Measurements from ENCODE around the gene AMER2.

Gene AMER2

DNA sequence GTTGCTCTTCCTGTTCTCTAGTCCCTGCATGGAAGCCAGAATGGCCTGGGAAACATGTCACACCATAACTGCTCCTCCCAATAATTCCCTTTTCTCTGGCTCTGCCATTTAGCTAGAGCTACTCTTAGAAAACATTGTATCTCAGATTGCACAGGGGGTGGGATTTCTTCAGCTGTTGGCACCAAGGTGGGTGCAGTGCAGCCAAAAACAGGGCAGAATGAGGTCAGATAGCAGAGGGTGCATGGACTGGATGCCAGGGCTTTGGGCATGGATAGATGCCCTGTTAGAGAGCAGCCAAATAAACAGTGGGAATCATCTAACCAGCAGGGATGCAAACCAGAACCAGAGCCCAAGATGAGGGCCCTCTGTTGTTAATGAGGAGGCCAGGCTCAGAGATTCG, 4.9 kb upstream of the AMER2 start:
- Histone ChIP-seq H3K27me3 (ENCODE audit: insufficient read depth, low read depth, severe bottlenecking) (no peaks in the 10 kb centered on the region), H3K36me3 (no peaks in the 10 kb centered on the region), H3K4me3 (ENCODE audit: low read depth, low read length) (no peak overlapping the region), H3K9me3 (ENCODE audit: severe bottlenecking) (no peaks in the 10 kb centered on the region), H3K27ac (no peak overlapping the region)
- TF ChIP-seq CTCF (IDR thresholded peaks at IDR 0.05; ENCODE audit: low read depth, low read length), result no peak
- DNase-seq, result no peak

DNA sequence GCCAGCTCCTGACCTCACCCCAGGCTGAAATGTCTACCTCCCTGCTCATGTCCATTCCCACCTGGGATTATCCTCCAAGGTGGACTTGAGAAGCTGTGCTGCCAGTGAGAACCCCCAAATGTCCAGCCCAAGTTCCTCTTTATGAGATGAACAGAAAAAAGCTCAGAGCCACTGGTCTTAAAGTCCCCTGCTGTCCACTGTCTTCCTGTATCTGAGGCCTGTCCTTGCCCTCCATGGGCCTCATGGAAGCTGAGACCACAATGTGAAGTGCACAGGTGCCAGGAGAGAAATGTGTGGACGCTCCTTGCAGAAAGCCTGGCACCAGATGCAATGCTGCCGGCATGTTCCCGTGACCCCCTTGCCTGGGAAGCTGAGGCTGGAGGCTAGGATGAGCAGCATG, 3.3 kb upstream of the AMER2 start:
- peaks cover 7% of the 10 kb centered on the region for H3K36me3 ChIP-seq
- H3K9me3 ChIP-seq (ENCODE audit: severe bottlenecking), result no peaks in the 10 kb centered on the region
- H3K4me3 ChIP-seq (ENCODE audit: low read depth, low read length), result no peak overlapping the region
- H3K27me3 ChIP-seq (ENCODE audit: insufficient read depth, low read depth, severe bottlenecking), result no peaks in the 10 kb centered on the region
- TF ChIP-seq CTCF (IDR thresholded peaks at IDR 0.05; ENCODE audit: low read depth, low read length), result no peak
- peak overlapping the region; percentile 72 for H3K27ac ChIP-seq
- DNase-seq, result no peak

DNA sequence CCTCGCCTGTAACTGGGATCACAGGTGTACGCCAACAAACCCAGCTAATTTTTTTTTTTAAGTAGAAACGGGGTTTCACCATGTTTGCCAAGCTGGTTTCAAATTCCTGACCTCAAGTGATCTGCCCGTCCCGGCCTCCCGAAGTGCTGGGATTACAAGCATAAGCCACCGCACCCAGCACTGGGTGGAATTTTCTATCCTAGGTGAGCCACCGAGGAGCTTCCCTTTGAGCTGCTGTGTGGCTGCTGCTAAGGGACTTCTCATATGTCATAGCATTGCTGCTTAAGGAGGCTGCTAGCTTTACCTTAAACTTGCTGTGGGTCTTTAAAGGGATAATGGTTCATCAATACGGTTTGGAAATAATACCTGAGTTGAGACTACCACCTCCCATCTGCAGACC, 2.9 kb upstream of the AMER2 start:
- Histone ChIP-seq H3K9me3 (ENCODE audit: severe bottlenecking) (no peaks in the 10 kb centered on the region), H3K27me3 (ENCODE audit: insufficient read depth, low read depth, severe bottlenecking) (no peaks in the 10 kb centered on the region), H3K36me3 (peaks cover 11% of the 10 kb centered on the region), H3K4me3 (ENCODE audit: low read depth, low read length) (peak overlapping the region; percentile 11), H3K27ac (peak overlapping the region; percentile 72)
- peak; percentile 96 for DNase-seq
- TF ChIP-seq CTCF (IDR thresholded peaks at IDR 0.05; ENCODE audit: low read depth, low read length), result no peak

DNA sequence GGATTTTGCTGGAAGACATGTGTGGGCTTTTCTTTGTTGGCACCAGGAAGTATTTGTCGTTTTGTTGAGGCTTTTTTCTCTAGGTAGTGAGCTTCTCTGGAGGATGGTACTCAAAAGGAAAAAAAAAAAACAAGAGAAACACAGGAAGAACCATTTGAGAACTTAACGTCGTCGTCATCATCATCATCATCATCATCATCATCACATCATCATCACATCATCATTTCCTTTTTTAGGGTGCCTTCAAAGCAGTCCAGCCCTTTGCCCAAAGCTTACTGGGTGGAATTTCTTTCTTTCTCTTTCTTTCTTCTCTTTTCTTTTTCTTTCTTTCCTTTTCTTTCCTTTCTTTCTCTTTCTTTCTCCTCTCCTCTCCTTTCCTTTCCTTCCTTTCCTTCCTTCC, 2.2 kb upstream of the AMER2 start:
- Histone ChIP-seq H3K36me3 (peaks cover 18% of the 10 kb centered on the region), H3K27ac (peak overlapping the region; percentile 13; the same call in 1 of the 2 replicates), H3K9me3 (ENCODE audit: severe bottlenecking) (no peaks in the 10 kb centered on the region), H3K4me3 (ENCODE audit: low read depth, low read length) (no peak overlapping the region), H3K27me3 (ENCODE audit: insufficient read depth, low read depth, severe bottlenecking) (no peaks in the 10 kb centered on the region)
- DNase-seq, result no peak
- TF ChIP-seq CTCF (IDR thresholded peaks at IDR 0.05; ENCODE audit: low read depth, low read length), result no peak

DNA sequence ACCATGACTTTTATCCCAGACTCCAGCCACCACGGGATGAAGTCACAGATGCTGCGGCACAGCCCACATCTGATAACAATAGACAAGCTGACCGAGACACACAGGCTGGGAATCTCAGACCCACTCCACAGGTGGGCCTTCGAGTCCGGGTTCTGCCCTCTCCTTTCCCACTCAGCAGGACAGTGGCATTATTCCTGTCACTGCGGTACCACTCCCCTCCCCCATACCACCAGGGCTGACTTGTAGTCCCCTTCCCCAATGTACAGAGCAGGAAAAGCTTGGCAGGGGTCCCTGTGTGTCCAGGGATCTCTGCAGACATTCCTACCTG, 179 bp upstream of the AMER2 start:
- no peak for TF ChIP-seq CTCF (IDR thresholded peaks at IDR 0.05; ENCODE audit: low read depth, low read length)
- Histone ChIP-seq H3K36me3 (peaks cover 39% of the 10 kb centered on the region), H3K27ac (peak overlapping the region; percentile 97), H3K27me3 (ENCODE audit: insufficient read depth, low read depth, severe bottlenecking) (no peaks in the 10 kb centered on the region), H3K4me3 (ENCODE audit: low read depth, low read length) (peak overlapping the region; percentile 82), H3K9me3 (ENCODE audit: severe bottlenecking) (no peaks in the 10 kb centered on the region)
- peak; percentile 95 for DNase-seq

- no peak for TF ChIP-seq CTCF (IDR thresholded peaks at IDR 0.05; ENCODE audit: low read depth, low read length)
- H3K36me3 ChIP-seq, result peaks cover 50% of the 10 kb centered on the region
- peak overlapping the region; percentile 97 for H3K27ac ChIP-seq
- peak overlapping the region; percentile 82 for H3K4me3 ChIP-seq (ENCODE audit: low read depth, low read length)
- H3K9me3 ChIP-seq (ENCODE audit: severe bottlenecking), result no peaks in the 10 kb centered on the region
- H3K27me3 ChIP-seq (ENCODE audit: insufficient read depth, low read depth, severe bottlenecking), result no peaks in the 10 kb centered on the region
- no peak for DNase-seq
Observed at GRCh38 chr13:25171170-25171516, 945 bp downstream of the AMER2 start.
